Cardiac muscle cell (in vitro differentiated cells and primary cell): ENCODE data around the gene DAB1. TPM values are rescaled to one million over a fixed set of nuclear protein-coding genes. Genes with fewer than 3 reads are reported as not detected.

Experiments used
- DNase-seq, 2 donors: peaks; one replicate each; pipeline versions ENCODE4 v3.0.0 to v3.0.0-alpha.2; 2010 to 2017; ENCODE audit warnings: low read depth in 1 of 2, low spot score in 1 of 2
- H3K27ac ChIP-seq: fragments of 200-600 bp; sonication (generic); 2 replicates; pipeline ENCODE4 v1.5.1; 2016
- H3K27me3 ChIP-seq: fragments of 200-600 bp; sonication (generic); 2 replicates; pipeline ENCODE4 v1.6.0; 2016; ENCODE audit warnings: control low read depth
- H3K36me3 ChIP-seq: fragments of 200-600 bp; sonication (generic); 2 replicates; pipeline ENCODE4 v1.5.1; 2016; ENCODE audit warnings: control low read depth
- H3K4me1 ChIP-seq: fragments of 200-600 bp; sonication (generic); 2 replicates; pipeline ENCODE4 v1.8.1; 2017; ENCODE audit warnings: low read depth, mild to moderate bottlenecking, mixed run types
- H3K4me3 ChIP-seq: fragments of 200-600 bp; sonication (generic); 2 replicates; pipeline ENCODE4 v1.5.1; 2016; ENCODE audit warnings: mild to moderate bottlenecking
- H3K9me3 ChIP-seq: fragments of 200-600 bp; sonication (generic); 2 replicates; pipeline ENCODE4 v1.5.1; 2017; ENCODE audit warnings: low read depth, mild to moderate bottlenecking, control low read depth
- CTCF ChIP-seq: IDR thresholded peaks from 2 replicates; pipeline ENCODE4 v1.5.1; 2012; ENCODE audit warnings: low read depth, mild to moderate bottlenecking, low read length
- polyA plus RNA-seq: library from polyadenylated mRNA; unstranded; fragments of >200 nt; fragmentation: Nextera tagmentation; extraction: Ambion mirVana; gene quantifications from 2 replicates; pipeline ENCODE4 v1.2.1, GENCODE V29; 2016
- total RNA-seq: library from RNA; depleted of rRNA; stranded (reverse); fragments of >200 nt; gene quantifications from 2 replicates; pipeline ENCODE4 v1.2.3, GENCODE V29; 2016

The DAB1 gene
- total and polyA plus RNA-seq, 2 experiments from 2014 or later: 24.1 to 26.6 TPM

- TF ChIP-seq CTCF: no peak
- Histone ChIP-seq H3K9me3 (no peaks in the 10 kb centered on the region), H3K4me3 (no peak overlapping the region), H3K27me3 (no peaks in the 10 kb centered on the region), H3K36me3 (no peaks in the 10 kb centered on the region), H3K27ac (no peak overlapping the region), H3K4me1 (peaks cover 19% of the 10 kb centered on the region)
- no peak for DNase-seq
These were observed 129.7 kb downstream of the DAB1 start for GRCh38 chr1:57294177-57294576.

GRCh38 chr1:57293214-57293613 lies 130.6 kb downstream of the DAB1 start:
- Histone ChIP-seq H3K9me3 (no peaks in the 10 kb centered on the region), H3K4me3 (no peak overlapping the region), H3K4me1 (peaks cover 19% of the 10 kb centered on the region), H3K36me3 (no peaks in the 10 kb centered on the region), H3K27me3 (no peaks in the 10 kb centered on the region), H3K27ac (no peak overlapping the region)
- DNase-seq: no peak
- no peak for TF ChIP-seq CTCF

- H3K9me3 ChIP-seq: no peaks in the 10 kb centered on the region
- H3K27ac ChIP-seq: peak overlapping the region; percentile 51
- peaks cover 19% of the 10 kb centered on the region for H3K4me1 ChIP-seq
- no peak for DNase-seq
- H3K36me3 ChIP-seq: no peaks in the 10 kb centered on the region
- no peaks in the 10 kb centered on the region for H3K27me3 ChIP-seq
- H3K4me3 ChIP-seq: no peak overlapping the region
- no peak for TF ChIP-seq CTCF
These were observed 134.1 kb downstream of the DAB1 start for GRCh38 chr1:57289781-57290180.

- Histone ChIP-seq H3K36me3 (no peaks in the 10 kb centered on the region), H3K4me1 (peaks cover 26% of the 10 kb centered on the region), H3K9me3 (no peaks in the 10 kb centered on the region), H3K4me3 (no peak overlapping the region), H3K27ac (no peak overlapping the region), H3K27me3 (no peaks in the 10 kb centered on the region)
- TF ChIP-seq CTCF: no peak
- no peak for DNase-seq
These were observed 137.9 kb downstream of the DAB1 start for GRCh38 chr1:57285992-57286391.

- Histone ChIP-seq H3K9me3 (no peaks in the 10 kb centered on the region), H3K4me3 (no peak overlapping the region), H3K27ac (no peak overlapping the region), H3K4me1 (peaks cover 18% of the 10 kb centered on the region), H3K27me3 (no peaks in the 10 kb centered on the region), H3K36me3 (no peaks in the 10 kb centered on the region)
- TF ChIP-seq CTCF: no peak
- DNase-seq: no peak
These were observed 141.4 kb downstream of the DAB1 start for GRCh38 chr1:57282411-57282810.

- Histone ChIP-seq H3K27me3 (no peaks in the 10 kb centered on the region), H3K36me3 (no peaks in the 10 kb centered on the region), H3K9me3 (no peaks in the 10 kb centered on the region), H3K27ac (peak overlapping the region; percentile 31), H3K4me3 (no peak overlapping the region), H3K4me1 (peaks cover 18% of the 10 kb centered on the region)
- no peak for DNase-seq
- no peak for TF ChIP-seq CTCF
These were observed 142.5 kb downstream of the DAB1 start for GRCh38 chr1:57281324-57281723.
